Neuron (in vitro differentiated cells): ENCODE measurements around the gene NAGLU.
"Not testable (repeated sequence)": the region's sequence is repeated elsewhere in the genome, so short reads cannot be mapped to it uniquely, and the experiment has no call there.

Source experiments
- H2AFZ ChIP-seq: one replicate; pipeline ENCODE4 v1.6.1; 2013; ENCODE audit warnings: low read depth, mild to moderate bottlenecking, inconsistent platforms, low read length, moderate library complexity
- H3K27me3 ChIP-seq: one replicate; pipeline ENCODE4 v1.6.1; 2013; ENCODE audit warnings: low read length; ENCODE audit not compliant: insufficient read depth
- H3K36me3 ChIP-seq: one replicate; pipeline ENCODE4 v1.6.1; 2013; ENCODE audit warnings: low read length; ENCODE audit not compliant: insufficient read depth
- H3K4me1 ChIP-seq: one replicate; pipeline ENCODE4 v1.6.1; 2013; ENCODE audit warnings: low read length; ENCODE audit not compliant: insufficient read depth
- H3K4me3 ChIP-seq: 2 replicates; pipeline ENCODE4 v1.5.1; 2013; ENCODE audit warnings: mild to moderate bottlenecking, low read length, moderate library complexity
- H3K9me3 ChIP-seq: one replicate; pipeline ENCODE4 v1.6.1; 2013; ENCODE audit warnings: low read length

NAGLU gene

DNA sequence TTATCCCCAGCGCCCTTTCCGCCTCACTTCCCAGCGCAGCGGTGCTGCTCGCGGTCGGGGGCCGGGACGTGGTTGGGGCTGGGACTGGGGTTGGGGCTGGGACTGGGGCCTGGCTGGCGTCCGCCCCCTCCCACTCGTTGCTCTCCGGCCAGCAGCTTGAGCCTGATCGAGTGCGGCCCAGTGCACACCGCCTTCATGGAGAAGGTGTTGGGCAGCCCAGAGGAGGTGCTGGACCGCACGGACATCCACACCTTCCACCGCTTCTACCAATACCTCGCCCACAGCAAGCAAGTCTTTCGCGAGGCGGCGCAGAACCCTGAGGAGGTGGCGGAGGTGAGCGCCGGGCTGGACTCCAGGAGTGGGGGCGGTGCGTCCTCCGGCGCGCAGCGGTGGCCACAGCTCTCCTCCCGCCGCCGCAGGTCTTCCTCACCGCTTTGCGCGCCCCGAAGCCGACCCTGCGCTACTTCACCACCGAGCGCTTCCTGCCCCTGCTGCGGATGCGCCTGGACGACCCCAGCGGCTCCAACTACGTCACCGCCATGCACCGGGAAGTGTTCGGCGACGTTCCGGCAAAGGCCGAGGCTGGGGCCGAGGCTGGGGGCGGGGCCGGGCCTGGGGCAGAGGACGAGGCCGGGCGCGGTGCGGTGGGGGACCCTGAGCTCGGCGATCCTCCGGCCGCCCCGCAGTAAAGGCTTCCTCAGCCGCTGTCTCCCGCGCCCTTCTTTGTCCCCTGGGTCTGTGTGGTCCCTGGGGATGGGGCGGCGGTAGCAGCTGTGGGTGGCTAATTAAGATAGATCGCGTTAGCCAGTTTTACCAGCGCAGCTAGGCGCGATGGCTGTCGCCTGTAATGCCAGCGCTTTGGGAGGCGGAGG is 18.4 kb downstream of the NAGLU start:
- Histone ChIP-seq H3K4me1 (peaks cover 6% of the 10 kb centered on the region), H3K27me3 (no peaks in the 10 kb centered on the region), H3K4me3 (peak overlapping the region; percentile 64), H3K36me3 (peaks cover 7% of the 10 kb centered on the region), H3K9me3 (no peaks in the 10 kb centered on the region), H2AFZ (peak overlapping the region; percentile 52)

DNA sequence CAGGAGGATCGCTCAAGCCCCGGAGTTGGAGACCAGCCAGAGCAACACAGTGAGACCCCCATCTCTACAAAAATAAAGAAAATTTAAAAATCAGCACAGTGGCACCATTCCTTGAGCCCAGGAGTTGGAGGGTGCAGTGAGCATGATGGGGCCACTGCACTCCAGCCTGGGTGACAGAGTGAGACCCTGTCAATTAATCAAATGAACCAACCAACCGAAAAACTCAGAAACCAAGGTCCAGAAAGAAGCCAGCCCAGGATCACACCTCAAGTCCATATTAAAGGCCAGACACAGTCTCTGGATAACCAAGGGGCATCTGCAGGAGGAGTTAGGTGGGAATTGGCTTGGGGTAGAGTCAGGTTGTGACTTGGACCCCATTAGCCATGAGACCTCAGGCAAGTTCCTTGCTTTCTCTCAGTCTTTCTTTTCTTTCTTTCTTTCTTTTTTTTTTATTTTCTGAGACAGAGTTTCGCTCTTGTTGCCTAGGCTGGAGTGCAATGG is 19.1 kb downstream of the NAGLU start:
- Histone ChIP-seq H3K9me3 (no peaks in the 10 kb centered on the region), H3K36me3 (peaks cover 7% of the 10 kb centered on the region), H3K4me3 (peak overlapping the region; percentile 64), H3K27me3 (no peaks in the 10 kb centered on the region), H3K4me1 (peaks cover 6% of the 10 kb centered on the region), H2AFZ (peak overlapping the region; percentile 52)

DNA sequence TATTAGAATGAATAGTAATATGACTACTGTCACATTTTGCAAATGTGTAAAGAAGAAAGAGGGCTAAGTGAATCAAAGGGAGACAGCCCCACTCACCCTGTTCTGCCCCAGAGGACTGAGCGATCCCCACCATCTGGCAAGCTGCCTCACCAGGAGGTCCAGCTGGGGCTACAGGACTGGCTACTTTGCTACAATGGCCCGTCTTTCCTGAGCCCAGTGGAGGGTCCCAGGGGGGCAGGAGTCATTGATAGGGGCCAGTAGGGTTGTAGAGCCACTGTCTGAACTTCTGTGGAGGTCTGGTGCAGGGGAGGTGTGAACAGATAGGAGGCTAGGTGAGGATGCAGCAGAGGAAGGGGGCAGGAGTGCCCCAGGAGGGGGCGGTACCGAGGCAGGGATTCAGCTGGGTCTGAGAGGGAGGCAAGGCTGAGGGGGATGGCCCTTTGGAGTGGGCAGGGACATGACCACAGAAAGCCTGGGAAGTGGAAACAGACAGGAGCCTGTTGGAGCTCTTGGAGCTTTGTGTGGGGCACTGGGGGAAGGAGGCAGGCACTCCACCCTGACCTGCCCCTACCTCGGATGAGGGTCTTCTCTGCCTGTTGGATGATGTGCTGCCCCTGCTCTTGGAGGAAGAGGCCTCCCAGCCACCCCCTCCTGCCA is 20.0 kb downstream of the NAGLU start:
- not testable (repeated sequence) for H3K9me3 ChIP-seq, H3K27me3 ChIP-seq, H3K4me1 ChIP-seq, H3K4me3 ChIP-seq, H2AFZ ChIP-seq, H3K36me3 ChIP-seq

DNA sequence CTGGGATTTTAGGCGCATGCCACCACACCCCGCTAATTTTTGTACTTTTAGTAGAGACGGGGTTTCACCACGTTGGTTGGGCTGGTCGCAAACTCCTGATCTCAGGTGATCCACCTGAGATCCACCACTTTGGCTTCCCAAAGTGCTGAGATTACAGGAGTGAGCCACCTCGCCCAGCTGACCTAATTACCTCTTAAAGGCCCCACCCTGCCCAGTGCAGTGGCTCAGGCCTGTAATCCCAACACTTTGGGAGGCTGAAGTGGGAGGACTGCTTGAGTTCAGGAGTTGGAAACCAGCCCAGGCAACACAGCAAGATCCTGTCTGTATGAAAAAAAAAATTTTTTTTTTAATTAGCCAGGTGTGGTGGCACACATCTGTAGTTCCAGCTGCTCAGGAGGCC is 23.0 kb downstream of the NAGLU start:
- H3K27me3 ChIP-seq: no peaks in the 10 kb centered on the region

DNA sequence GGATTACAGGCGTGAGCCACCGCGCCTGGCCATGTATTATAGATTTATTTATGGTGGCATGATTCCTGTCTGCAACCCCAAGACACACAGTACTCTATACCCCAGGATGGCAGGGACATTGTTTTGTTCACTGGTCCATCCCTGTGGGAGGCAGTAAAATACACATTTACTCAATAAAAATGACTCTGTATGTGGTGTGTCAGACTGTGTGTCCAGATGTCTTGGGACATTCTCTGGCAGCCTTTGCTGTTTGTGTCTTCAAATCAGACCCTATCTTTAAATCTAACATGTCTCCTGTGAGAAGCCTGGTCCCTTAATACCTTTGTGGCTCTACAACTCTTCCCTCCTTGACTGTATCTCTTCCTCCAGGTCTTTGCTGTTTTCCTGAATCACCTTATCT is 24.2 kb downstream of the NAGLU start:
- peaks cover 9% of the 10 kb centered on the region for H3K36me3 ChIP-seq
- H2AFZ ChIP-seq: no peak overlapping the region
- peaks cover 12% of the 10 kb centered on the region for H3K4me1 ChIP-seq
- H3K9me3 ChIP-seq: no peaks in the 10 kb centered on the region
- no peaks in the 10 kb centered on the region for H3K27me3 ChIP-seq
- no peak overlapping the region for H3K4me3 ChIP-seq

More for the DNA sequence above, 23.0 kb downstream of the NAGLU start:
- H2AFZ ChIP-seq: no peak overlapping the region
- H3K9me3 ChIP-seq: no peaks in the 10 kb centered on the region
- peaks cover 13% of the 10 kb centered on the region for H3K4me1 ChIP-seq
- H3K4me3 ChIP-seq: no peak overlapping the region
- no peaks in the 10 kb centered on the region for H3K36me3 ChIP-seq

DNA sequence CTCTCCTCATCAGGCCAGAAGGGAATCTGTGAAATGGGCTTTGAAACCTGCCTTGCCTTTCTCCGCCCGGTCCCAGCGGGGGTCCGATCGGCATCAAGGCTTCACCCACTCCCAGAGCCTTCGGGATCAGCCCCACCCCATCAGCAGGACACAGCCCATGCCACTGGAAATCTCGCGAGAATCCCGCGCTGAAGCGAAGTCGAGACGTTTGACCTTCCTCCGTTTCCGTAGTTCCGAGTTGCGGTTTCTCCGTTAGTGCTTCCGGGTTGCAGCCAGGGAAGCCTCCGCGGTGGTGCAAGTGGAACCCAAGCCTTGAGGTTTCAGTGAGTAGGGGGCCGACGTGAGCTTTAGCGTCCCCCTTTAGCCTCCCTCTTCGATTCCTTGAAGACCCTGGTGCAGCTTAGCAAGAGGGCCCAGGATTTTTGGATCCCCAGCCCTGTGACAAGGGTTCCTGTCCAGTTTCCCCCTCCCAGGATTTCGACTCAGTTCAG is 25.9 kb downstream of the NAGLU start, which contains the start of gene COASY:
Gene COASY, plus strand, starts transcription at position 252 of the 491 bp plus-strand sequence. CDS start 475 bp downstream, outside the sequence.
- Histone ChIP-seq H2AFZ (no peak within 1 kb of the TSS), H3K36me3 (peaks cover 19% of the 10 kb centered on the region), H3K4me1 (peaks cover 19% of the 10 kb centered on the region), H3K4me3 (peak within 1 kb of the TSS; percentile 78), H3K9me3 (no peaks in the 10 kb centered on the region), H3K27me3 (no peaks in the 10 kb centered on the region)

DNA sequence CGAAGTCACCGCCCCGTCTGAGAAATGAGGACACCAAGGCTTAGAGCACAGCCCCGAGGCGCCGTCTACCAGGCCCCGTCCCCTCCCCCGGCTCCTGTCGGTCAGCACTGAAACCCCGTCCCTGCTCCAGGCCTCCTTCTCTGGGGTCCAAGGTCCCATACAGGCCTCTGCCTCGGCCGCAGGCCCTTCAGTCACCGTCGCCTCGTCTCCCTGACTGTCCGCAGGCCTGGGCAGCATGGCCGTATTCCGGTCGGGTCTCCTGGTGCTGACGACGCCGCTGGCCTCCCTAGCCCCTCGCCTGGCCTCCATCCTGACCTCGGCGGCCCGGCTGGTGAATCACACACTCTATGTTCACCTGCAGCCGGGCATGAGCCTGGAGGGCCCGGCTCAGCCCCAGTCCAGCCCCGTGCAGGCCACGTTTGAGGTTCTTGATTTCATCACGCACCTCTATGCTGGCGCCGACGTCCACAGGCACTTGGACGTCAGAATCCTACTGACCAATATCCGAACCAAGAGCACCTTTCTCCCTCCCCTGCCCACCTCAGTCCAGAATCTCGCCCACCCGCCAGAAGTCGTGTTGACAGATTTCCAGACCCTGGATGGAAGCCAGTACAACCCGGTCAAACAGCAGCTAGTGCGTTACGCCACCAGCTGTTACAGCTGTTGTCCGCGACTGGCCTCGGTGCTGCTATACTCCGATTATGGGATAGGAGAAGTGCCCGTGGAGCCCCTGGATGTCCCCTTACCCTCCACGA is 26.5 kb downstream of the NAGLU start:
- H3K27me3 ChIP-seq: no peaks in the 10 kb centered on the region

DNA sequence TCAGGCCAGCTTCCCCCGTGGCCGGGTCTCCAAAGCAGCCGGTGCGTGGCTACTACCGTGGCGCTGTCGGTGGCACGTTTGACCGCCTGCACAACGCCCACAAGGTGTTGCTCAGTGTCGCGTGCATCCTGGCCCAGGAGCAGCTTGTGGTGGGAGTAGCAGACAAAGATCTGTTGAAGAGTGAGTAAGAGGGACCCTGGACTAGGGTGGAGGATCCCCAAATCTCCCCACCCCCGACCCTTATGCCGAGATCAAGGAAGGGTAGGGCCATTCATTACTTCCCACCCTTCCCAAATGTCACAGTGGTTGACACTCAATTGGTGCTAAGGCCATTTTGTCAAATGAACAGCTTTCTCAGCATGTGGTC is 27.1 kb downstream of the NAGLU start:
- Histone ChIP-seq H3K4me3 (peak overlapping the region; percentile 78), H3K27me3 (no peaks in the 10 kb centered on the region), H3K9me3 (no peaks in the 10 kb centered on the region), H3K4me1 (peaks cover 26% of the 10 kb centered on the region), H3K36me3 (peaks cover 19% of the 10 kb centered on the region), H2AFZ (no peak overlapping the region)

More for the DNA sequence above, 26.5 kb downstream of the NAGLU start:
- no peak overlapping the region for H2AFZ ChIP-seq
- H3K4me1 ChIP-seq: peaks cover 22% of the 10 kb centered on the region
- H3K36me3 ChIP-seq: peaks cover 19% of the 10 kb centered on the region
- H3K9me3 ChIP-seq: no peaks in the 10 kb centered on the region
- H3K4me3 ChIP-seq: peak overlapping the region; percentile 78

DNA sequence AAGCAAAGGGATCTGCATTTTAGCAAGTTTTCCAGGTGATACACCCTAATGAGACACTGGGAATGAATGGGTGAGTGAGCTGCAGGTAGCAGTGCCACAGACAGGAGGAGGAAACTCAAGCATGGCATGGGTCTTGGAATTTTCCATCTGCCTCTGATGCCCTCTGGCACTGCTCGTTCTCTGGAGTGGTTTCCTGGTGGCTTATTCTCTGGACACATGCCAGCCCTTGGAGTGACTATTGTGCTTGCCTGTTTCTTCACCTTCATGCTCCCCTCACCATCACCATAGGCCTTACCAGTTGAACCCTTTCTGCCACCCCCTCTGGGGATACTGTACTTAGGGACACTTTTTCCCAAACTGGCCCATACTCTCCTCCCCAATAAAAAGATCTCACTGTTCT is 27.5 kb downstream of the NAGLU start:
- H3K4me1 ChIP-seq: peaks cover 26% of the 10 kb centered on the region
- no peak overlapping the region for H2AFZ ChIP-seq
- H3K4me3 ChIP-seq: no peak overlapping the region
- H3K36me3 ChIP-seq: peaks cover 21% of the 10 kb centered on the region
- H3K27me3 ChIP-seq: no peaks in the 10 kb centered on the region
- no peaks in the 10 kb centered on the region for H3K9me3 ChIP-seq

DNA sequence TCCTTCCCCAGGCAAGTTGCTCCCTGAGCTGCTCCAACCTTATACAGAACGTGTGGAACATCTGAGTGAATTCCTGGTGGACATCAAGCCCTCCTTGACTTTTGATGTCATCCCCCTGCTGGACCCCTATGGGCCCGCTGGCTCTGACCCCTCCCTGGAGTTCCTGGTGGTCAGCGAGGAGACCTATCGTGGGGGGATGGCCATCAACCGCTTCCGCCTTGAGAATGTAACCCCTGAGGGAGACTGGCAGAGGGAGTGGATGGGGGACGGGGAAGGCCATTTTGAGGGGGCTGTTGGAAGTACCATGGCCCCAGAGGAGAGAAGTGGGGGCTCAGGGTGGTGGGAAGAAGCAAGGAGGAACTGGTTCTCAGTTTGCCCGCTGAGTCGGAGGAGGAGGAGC is 27.9 kb downstream of the NAGLU start:
- Histone ChIP-seq H3K4me3 (no peak overlapping the region), H3K9me3 (no peaks in the 10 kb centered on the region), H2AFZ (no peak overlapping the region), H3K27me3 (no peaks in the 10 kb centered on the region), H3K4me1 (peaks cover 26% of the 10 kb centered on the region), H3K36me3 (peaks cover 25% of the 10 kb centered on the region)

DNA sequence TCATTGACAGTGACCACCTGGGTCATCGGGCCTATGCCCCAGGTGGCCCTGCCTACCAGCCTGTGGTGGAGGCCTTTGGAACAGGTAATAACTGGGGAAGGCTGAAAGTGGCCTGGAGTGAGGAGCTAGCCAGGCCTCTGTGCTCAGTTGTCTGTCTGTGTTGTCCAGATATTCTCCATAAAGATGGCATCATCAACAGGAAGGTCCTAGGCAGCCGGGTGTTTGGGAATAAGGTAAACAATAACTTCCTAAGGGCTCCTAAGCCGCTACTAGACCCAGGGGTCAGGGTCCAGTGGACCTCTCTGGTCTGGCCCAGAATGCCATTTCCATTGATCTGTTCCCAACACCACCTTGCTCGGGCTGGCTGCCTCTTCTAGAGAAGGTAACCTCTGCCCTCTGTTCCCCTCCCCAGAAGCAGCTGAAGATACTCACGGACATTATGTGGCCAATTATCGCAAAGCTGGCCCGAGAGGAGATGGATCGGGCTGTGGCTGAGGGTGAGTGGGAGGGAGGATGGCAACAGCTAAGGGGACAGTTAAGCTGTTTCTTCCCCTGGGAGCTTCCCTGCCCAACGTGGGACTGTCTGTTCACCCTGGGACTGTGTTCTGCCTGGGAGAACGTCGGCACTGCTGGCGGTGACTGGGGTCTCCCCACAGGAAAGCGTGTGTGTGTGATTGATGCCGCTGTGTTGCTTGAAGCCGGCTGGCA is 28.9 kb downstream of the NAGLU start:
- no peak overlapping the region for H3K4me3 ChIP-seq
- H3K9me3 ChIP-seq: no peaks in the 10 kb centered on the region
- no peak overlapping the region for H2AFZ ChIP-seq
- peaks cover 34% of the 10 kb centered on the region for H3K36me3 ChIP-seq
- peaks cover 26% of the 10 kb centered on the region for H3K4me1 ChIP-seq
- H3K27me3 ChIP-seq: no peaks in the 10 kb centered on the region

DNA sequence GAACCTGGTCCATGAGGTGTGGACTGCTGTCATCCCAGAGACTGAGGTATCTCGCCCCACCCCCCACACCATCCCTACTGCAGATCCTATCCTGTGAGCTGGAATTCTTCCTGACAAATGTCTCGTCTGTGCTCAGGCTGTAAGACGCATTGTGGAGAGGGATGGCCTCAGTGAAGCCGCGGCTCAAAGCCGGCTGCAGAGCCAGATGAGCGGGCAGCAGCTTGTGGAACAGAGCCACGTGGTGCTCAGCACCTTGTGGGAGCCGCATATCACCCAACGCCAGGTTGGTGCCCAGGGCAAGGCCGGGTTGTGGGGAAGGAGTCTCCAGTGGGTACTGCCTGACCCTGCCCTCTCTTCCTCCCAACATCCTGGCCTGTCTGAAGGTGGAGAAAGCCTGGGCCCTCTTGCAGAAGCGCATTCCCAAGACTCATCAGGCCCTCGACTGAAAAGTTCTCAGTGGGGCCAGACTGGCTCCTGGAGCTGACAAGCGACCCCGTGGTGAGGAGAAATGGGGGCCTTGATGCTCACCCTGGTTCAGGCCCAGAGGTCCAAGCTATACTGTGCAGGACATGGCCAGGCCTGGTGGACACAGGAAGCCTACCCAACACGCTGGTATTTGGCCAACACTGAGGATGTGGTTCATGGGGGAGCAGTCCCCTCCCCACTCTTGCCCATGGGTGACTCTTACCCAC is 29.6 kb downstream of the NAGLU start:
- H3K4me1 ChIP-seq: peaks cover 26% of the 10 kb centered on the region
- H2AFZ ChIP-seq: no peak overlapping the region
- H3K9me3 ChIP-seq: no peaks in the 10 kb centered on the region
- no peaks in the 10 kb centered on the region for H3K27me3 ChIP-seq
- no peak overlapping the region for H3K4me3 ChIP-seq
- peaks cover 38% of the 10 kb centered on the region for H3K36me3 ChIP-seq
